ENCODE data around the gene XRCC3.

DNA sequence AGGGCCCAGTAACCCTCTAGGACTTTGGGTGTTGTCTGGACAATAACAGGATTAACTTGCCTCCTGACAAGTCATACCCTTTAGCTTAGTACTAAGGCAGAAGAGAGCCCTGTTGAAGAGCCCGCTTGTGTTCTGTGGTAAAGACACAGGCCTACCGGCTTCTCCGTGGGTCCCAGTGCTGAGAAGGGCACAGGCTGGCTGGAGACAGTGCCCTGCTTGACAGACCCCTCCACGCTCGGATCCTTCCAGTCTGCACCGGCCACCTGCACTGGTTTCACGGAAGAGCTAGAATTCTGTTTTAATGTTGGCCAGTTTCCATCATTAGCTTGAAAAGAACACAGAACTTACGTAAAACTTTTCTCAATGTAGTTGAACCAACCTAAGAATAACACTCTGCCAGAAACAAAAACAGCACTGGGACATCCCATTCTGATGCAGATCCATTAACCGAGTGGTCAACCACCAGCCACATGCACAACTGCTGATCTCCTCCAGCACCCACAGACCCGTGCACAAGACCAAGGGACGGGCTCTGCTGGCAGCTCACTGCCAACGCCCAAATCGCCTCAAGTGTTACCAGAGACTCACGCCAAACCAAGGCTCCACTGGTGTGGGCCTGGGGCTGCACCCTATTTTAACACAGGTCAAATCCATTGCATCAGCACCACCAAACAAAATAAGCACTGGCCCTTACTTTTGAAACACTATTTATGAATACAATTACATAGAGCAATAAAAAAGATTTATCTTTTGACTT, 27.4 kb upstream of the XRCC3 start:
- TF ChIP-seq, protein P1, sequence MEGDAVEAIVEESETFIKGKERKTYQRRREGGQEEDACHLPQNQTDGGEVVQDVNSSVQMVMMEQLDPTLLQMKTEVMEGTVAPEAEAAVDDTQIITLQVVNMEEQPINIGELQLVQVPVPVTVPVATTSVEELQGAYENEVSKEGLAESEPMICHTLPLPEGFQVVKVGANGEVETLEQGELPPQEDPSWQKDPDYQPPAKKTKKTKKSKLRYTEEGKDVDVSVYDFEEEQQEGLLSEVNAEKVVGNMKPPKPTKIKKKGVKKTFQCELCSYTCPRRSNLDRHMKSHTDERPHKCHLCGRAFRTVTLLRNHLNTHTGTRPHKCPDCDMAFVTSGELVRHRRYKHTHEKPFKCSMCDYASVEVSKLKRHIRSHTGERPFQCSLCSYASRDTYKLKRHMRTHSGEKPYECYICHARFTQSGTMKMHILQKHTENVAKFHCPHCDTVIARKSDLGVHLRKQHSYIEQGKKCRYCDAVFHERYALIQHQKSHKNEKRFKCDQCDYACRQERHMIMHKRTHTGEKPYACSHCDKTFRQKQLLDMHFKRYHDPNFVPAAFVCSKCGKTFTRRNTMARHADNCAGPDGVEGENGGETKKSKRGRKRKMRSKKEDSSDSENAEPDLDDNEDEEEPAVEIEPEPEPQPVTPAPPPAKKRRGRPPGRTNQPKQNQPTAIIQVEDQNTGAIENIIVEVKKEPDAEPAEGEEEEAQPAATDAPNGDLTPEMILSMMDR (IDR thresholded peaks at IDR 0.05), result no peak
- TF ChIP-seq POLR2A (IDR thresholded peaks at IDR 0.05), result no peak

All from testis (tissue), 2 donors.